H1 (cell line): ENCODE data around the gene HS3ST3B1. TPM values are rescaled to one million over a fixed set of nuclear protein-coding genes. Genes with fewer than 3 reads are reported as not detected.

Source experiments
- CTCF ChIA-PET: fragments of 300-600 bp; sonication (Branson Sonifier 250); formaldehyde crosslinking; loops from one replicate; lab custom pipeline; 2021; ENCODE audit not compliant: partially characterized antibody; lab: Charles Lee
- POLR2A ChIA-PET: fragments of 300-600 bp; sonication (Branson Sonifier 250); formaldehyde crosslinking; loops from one replicate; lab custom pipeline; 2021; ENCODE audit warnings: inconsistent platforms; ENCODE audit not compliant: partially characterized antibody; lab: Charles Lee
- DNase-seq, 2 experiments: peaks; one replicate each; pipeline versions ENCODE4 v3.0.0 to v3.0.0-alpha.2; 2010 to 2022; ENCODE audit warnings: low spot score in 2 of 2, low read depth in 1 of 2, mixed read lengths in 1 of 2
- FAIRE-seq: peaks from 2 replicates; lab custom pipeline; 2011; peaks lifted over from hg19 to GRCh38; lab: Jason Lieb, UNC
- H2AFZ ChIP-seq: 2 replicates; pipeline ENCODE4 v1.8.1; 2012; ENCODE audit warnings: low read length, inconsistent platforms
- H2AK5ac ChIP-seq: 2 replicates; pipeline ENCODE4 v1.6.1; 2013; ENCODE audit warnings: low read depth, low read length
- H2BK120ac ChIP-seq: replicated peaks from 2 replicates; pipeline ENCODE3; 2013; ENCODE audit warnings: low read depth, low read length, inconsistent platforms
- H2BK12ac ChIP-seq: 2 replicates; pipeline ENCODE4 v1.6.1; 2013; ENCODE audit warnings: low read depth, low read length
- H2BK15ac ChIP-seq: 2 replicates; pipeline ENCODE4 v1.6.1; 2013; ENCODE audit warnings: low read length
- H2BK20ac ChIP-seq: 2 replicates; pipeline ENCODE4 v1.6.1; 2013; ENCODE audit warnings: low read length
- H2BK5ac ChIP-seq: 2 replicates; pipeline ENCODE4 v1.6.1; 2013; ENCODE audit warnings: low read depth, low read length
- H3K14ac ChIP-seq: 2 replicates; pipeline ENCODE4 v1.6.1; 2013; ENCODE audit warnings: inconsistent platforms; ENCODE audit not compliant: insufficient read length
- H3K18ac ChIP-seq: 2 replicates; pipeline ENCODE4 v1.6.1; 2013; ENCODE audit warnings: low read length; ENCODE audit errors: extremely low read depth
- H3K23ac ChIP-seq: 2 replicates; pipeline ENCODE4 v1.6.1; 2013; ENCODE audit warnings: inconsistent platforms; ENCODE audit not compliant: insufficient read length
- H3K23me2 ChIP-seq: 2 replicates; pipeline ENCODE4 v1.6.1; 2013; ENCODE audit warnings: low read depth, low read length
- H3K27ac ChIP-seq: 2 replicates; pipeline ENCODE4 v1.6.1; 2011; ENCODE audit warnings: low read depth, low read length, inconsistent platforms
- H3K27me3 ChIP-seq, 4 experiments: replicated peaks in 1 of 4; 1 replicate in 1 of 4; 2 replicates in 3 of 4; pipeline versions ENCODE4 v1.6.1 to v1.8.1; 2011 to 2013; ENCODE audit warnings: low read length in 3 of 4, mild to moderate bottlenecking in 3 of 4, inconsistent platforms in 2 of 4, mixed read lengths in 2 of 4, moderate library complexity in 1 of 4; ENCODE audit not compliant: control insufficient read depth in 3 of 4, insufficient read depth in 3 of 4; ENCODE audit errors: extremely low read depth in 1 of 4
- H3K36me3 ChIP-seq, 4 experiments: 2 replicates each; pipeline versions ENCODE4 v1.6.1 to v1.8.1; 2011 to 2013; ENCODE audit warnings: mild to moderate bottlenecking in 4 of 4, low read length in 3 of 4, moderate library complexity in 2 of 4, control low read depth in 1 of 4, inconsistent platforms in 1 of 4; ENCODE audit not compliant: insufficient read depth in 4 of 4, control insufficient read depth in 2 of 4
- H3K4ac ChIP-seq: replicated peaks from 2 replicates; pipeline ENCODE3; 2013; ENCODE audit warnings: low read length, low read depth, mixed read lengths, inconsistent platforms; ENCODE audit not compliant: insufficient read length
- H3K4me1 ChIP-seq, 4 experiments: replicated peaks in 1 of 4; 1 replicate in 1 of 4; 2 replicates in 3 of 4; pipeline versions ENCODE4 v1.6.1 to v1.8.1; 2011 to 2013; ENCODE audit warnings: low read length in 3 of 4, inconsistent platforms in 2 of 4, mixed read lengths in 1 of 4; ENCODE audit not compliant: insufficient read depth in 4 of 4, control insufficient read depth in 3 of 4
- H3K4me2 ChIP-seq, 2 experiments: 2 replicates each; pipeline versions ENCODE4 v1.6.1 to v1.8.1; 2011 to 2013; ENCODE audit warnings: low read depth in 2 of 2, low read length in 2 of 2, control low read depth in 1 of 2, inconsistent platforms in 1 of 2, mild to moderate bottlenecking in 1 of 2; ENCODE audit not compliant: insufficient read depth in 1 of 2
- H3K4me3 ChIP-seq, 4 experiments: fragments of 200-600, 300-600 bp in 1 of 4; sonication (generic), shearing (Covaris generic), sonication (Bioruptor Twin) in 1 of 4; 2 replicates each; pipeline versions ENCODE4 v1.5.1 to v1.8.1; 2011 to 2016; ENCODE audit warnings: low read length in 4 of 4, low read depth in 3 of 4, control low read depth in 2 of 4, inconsistent platforms in 2 of 4, mild to moderate bottlenecking in 2 of 4, mixed read lengths in 1 of 4, moderate library complexity in 1 of 4; ENCODE audit not compliant: insufficient read depth in 2 of 4; ENCODE audit errors: extremely low read depth in 1 of 4
- H3K56ac ChIP-seq: replicated peaks from 2 replicates; pipeline ENCODE3; 2013; ENCODE audit warnings: low read depth, mild to moderate bottlenecking, mixed read lengths, low read length, inconsistent platforms; ENCODE audit not compliant: insufficient read length
- H3K79me1 ChIP-seq: 2 replicates; pipeline ENCODE4 v1.6.1; 2013; ENCODE audit warnings: low read depth, low read length, control low read depth
- H3K79me2 ChIP-seq, 2 experiments: 2 replicates each; pipeline versions ENCODE4 v1.6.1 to v1.8.1; 2012 to 2013; ENCODE audit warnings: low read length in 2 of 2, mild to moderate bottlenecking in 2 of 2, inconsistent platforms in 1 of 2; ENCODE audit not compliant: insufficient read depth in 2 of 2, control insufficient read depth in 1 of 2
- H3K9ac ChIP-seq, 4 experiments: replicated peaks in 1 of 4; 1 replicate in 1 of 4; 2 replicates in 3 of 4; pipeline versions ENCODE4 v1.6.1 to v1.8.1; 2011 to 2013; ENCODE audit warnings: low read depth in 3 of 4, low read length in 3 of 4, control low read depth in 2 of 4, mild to moderate bottlenecking in 2 of 4, moderate library complexity in 2 of 4, inconsistent platforms in 1 of 4; ENCODE audit errors: extremely low read depth in 1 of 4
- H3K9me3 ChIP-seq, 2 experiments: 2 replicates each; pipeline versions ENCODE4 v1.6.1 to v1.8.1; 2012 to 2013; ENCODE audit warnings: mild to moderate bottlenecking in 2 of 2, moderate library complexity in 2 of 2, control low read depth in 1 of 2, inconsistent platforms in 1 of 2, low read depth in 1 of 2, low read length in 1 of 2, mixed read lengths in 1 of 2; ENCODE audit not compliant: insufficient read depth in 2 of 2
- H4K20me1 ChIP-seq, 2 experiments: replicated peaks in 1 of 2; 2 replicates each; pipeline versions ENCODE3 to v1.8.1; 2011 to 2013; ENCODE audit warnings: inconsistent platforms in 2 of 2, low read length in 2 of 2, mild to moderate bottlenecking in 1 of 2; ENCODE audit not compliant: insufficient read depth in 2 of 2, control insufficient read depth in 1 of 2
- H4K5ac ChIP-seq: 2 replicates; pipeline ENCODE4 v1.6.1; 2013; ENCODE audit warnings: low read length, low read depth, mixed read lengths, inconsistent platforms; ENCODE audit not compliant: insufficient read length
- H4K8ac ChIP-seq: 2 replicates; pipeline ENCODE4 v1.8.0; 2013; ENCODE audit warnings: mild to moderate bottlenecking, moderate library complexity, low read length, inconsistent platforms; ENCODE audit not compliant: insufficient read depth; ENCODE audit errors: extremely low read depth
- H4K91ac ChIP-seq: replicated peaks from 2 replicates; pipeline ENCODE3; 2013; ENCODE audit warnings: low read length, mixed read lengths, inconsistent platforms; ENCODE audit not compliant: insufficient read length
- CEBPB ChIP-seq: IDR thresholded peaks from 2 replicates; pipeline ENCODE4 v1.6.1; 2012; ENCODE audit warnings: low read depth, low read length
- SRF ChIP-seq: IDR thresholded peaks from 2 replicates; pipeline ENCODE4 v1.6.1; 2011; ENCODE audit warnings: mild to moderate bottlenecking, low read depth, low read length, moderate library complexity
- WGBS, 2 experiments: shearing (Covaris generic) in 1 of 2; methylation state at CpG; one replicate each; pipeline versions ENCODE4 v1.1.6 to v1.1.7; 2013 to 2015; ENCODE audit warnings: low lambda C conversion rate in 2 of 2, mixed read lengths in 2 of 2, inconsistent platforms in 1 of 2, low coverage in 1 of 2, missing lambda C conversion rate in 1 of 2; ENCODE audit not compliant: insufficient replicate concordance in 2 of 2, insufficient coverage in 1 of 2, insufficient read length in 1 of 2; ENCODE audit errors: extremely low coverage in 1 of 2, missing lambda C conversion rate in 1 of 2; 5-methylcytosine and 5-hydroxymethylcytosine counted together
- polyA plus RNA-seq, 7 experiments: library from polyadenylated mRNA; depleted of rRNA in 3 of 7; stranded (reverse) in 5 of 7; unstranded in 2 of 7; fragments of >200 nt in 5 of 7; fragments of 200-250 nt in 2 of 7; gene quantifications; 1 replicate in 5 of 7; 2 replicates in 1 of 7; 4 replicates in 1 of 7; pipeline versions ENCODE4 v1.2.1 to v1.2.3, GENCODE V29; 2011 to 2013; ENCODE audit warnings: missing spikeins in 2 of 7, mixed read lengths in 2 of 7
- total RNA-seq: library from RNA; stranded (reverse); fragmentation: NEBNext Ultra II Directional; extraction: Animal tissue kit (Norgen Biotek cat#: 25700); gene quantifications from 2 replicates; pipeline ENCODE4 v1.2.1, GENCODE V29; 2021

The HS3ST3B1 gene
- total and polyA plus RNA-seq, 2 of the 8 experiments (the other 6 are each of a cell fraction or from before 2014, with no cell fraction given), result 4.7 to 14.4 TPM

DNA sequence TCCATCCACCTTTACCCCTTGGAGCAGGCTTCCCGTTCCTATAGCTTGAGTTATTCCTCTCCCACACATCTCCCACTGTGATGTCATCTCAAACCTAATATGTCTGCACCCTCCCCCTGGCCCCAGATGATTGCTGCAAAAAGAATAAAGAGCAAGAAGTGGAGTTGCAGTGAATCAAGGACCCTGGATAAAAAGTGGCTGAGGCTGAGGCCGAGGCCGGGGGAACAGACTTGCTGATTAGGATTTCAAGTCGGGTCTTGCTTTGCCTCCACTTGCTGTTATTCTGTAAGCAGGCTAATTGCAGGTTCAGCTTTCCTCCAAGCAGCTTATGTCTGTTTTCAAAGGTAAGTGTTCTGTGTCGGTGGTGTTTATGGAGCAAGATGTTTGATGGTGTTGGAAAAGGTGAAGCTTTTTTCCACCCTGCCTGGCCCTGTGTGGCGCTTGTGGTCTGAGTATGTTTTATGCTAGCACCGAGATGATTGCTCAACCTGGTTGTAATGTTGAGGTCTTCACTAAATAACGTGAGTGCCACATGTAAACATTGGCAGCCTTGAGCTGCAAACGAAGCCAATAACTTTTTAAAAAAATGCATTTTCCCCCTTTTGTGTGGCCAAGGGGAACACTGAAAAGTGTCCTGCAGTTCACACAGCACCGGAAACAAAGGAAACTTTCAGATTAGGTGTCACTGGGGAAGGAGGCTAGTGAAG, 15.4 kb downstream of the HS3ST3B1 start:
- no peak overlapping the region for H2BK120ac ChIP-seq
- H3K27me3 ChIP-seq, result no peaks in the 10 kb centered on the region
- H2BK12ac ChIP-seq, result no peak overlapping the region
- no peaks in the 10 kb centered on the region for H4K20me1 ChIP-seq
- H3K4me1 ChIP-seq, result peaks cover 13 to 28% (median 21%) of the 10 kb centered on the region in 4 experiments
- H2BK20ac ChIP-seq, result no peak overlapping the region
- H3K23me2 ChIP-seq, result no peaks in the 10 kb centered on the region
- TF ChIP-seq SRF, result no peak
- TF ChIP-seq CEBPB, result 0 out of 2 replicates have a peak, but pooled peaks have one; percentile 14
- H3K23ac ChIP-seq, result no peak overlapping the region
- no peak overlapping the region for H3K9ac ChIP-seq
- H4K91ac ChIP-seq, result no peak overlapping the region
- no peak overlapping the region for H2AK5ac ChIP-seq
- 64% methylated on average over 10 of the region's 10 CpGs; no CpG with 5 or more reads in 1 of the 2 experiments for WGBS, 2 experiments
- H3K56ac ChIP-seq, result no peak overlapping the region
- no peaks in the 10 kb centered on the region for H3K9me3 ChIP-seq
- H3K79me1 ChIP-seq, result peaks cover 9% of the 10 kb centered on the region; the same call in 1 of the 2 replicates
- no peak overlapping the region for H2BK15ac ChIP-seq
- peak overlapping the region; percentile 6; the same call in 1 of the 2 replicates for H2BK5ac ChIP-seq
- FAIRE-seq (no peak), DNase-seq (no peak)
- no peak overlapping the region for H3K27ac ChIP-seq
- peaks cover 0 to 75% of the 10 kb centered on the region in 2 experiments; a peak in 2 of 4 replicates for H3K79me2 ChIP-seq
- no peak overlapping the region for H4K5ac ChIP-seq
- ChIA-PET CTCF (interaction anchor here (0.6 to 1.3 kb wide), 3 partner anchors 15 to 21 kb away, joined by 3 read pairs; partner anchors contain the start of gene HS3ST3B1), POLR2A (interaction anchor here (0.6 to 1.5 kb wide), 5 partner anchors 7 to 1383 kb away, joined by 3 to 4 read pairs (median 4); partner anchors contain the start of genes HS3ST3B1 and ZNF286A)
- no peak overlapping the region for H3K14ac ChIP-seq
- no peaks in the 10 kb centered on the region for H3K36me3 ChIP-seq
- no peak overlapping the region; the same call in 1 of the 2 replicates for H3K18ac ChIP-seq
- no peak overlapping the region for H3K4me3 ChIP-seq
- peak overlapping the region in 1 of 2 experiments; percentile 2; a peak in 1 of 4 replicates for H3K4me2 ChIP-seq
- no peak overlapping the region for H4K8ac ChIP-seq
- H2AFZ ChIP-seq, result no peak overlapping the region
- H3K4ac ChIP-seq, result no peak overlapping the region
